Eye (tissue), 1 donor: ENCODE results near the gene ORC3.
"Not testable (repeated sequence)": the region's sequence is repeated elsewhere in the genome, so short reads cannot be mapped to it uniquely, and the experiment has no call there.

Experiments
- DNase-seq: peaks from one replicate; pipeline ENCODE4 v3.0.0-alpha.2; 2015

Gene ORC3

GRCh38 chr6:87663434-87663833, 73.5 kb downstream of the ORC3 start:
- no peak for DNase-seq

- DNase-seq, result no peak
Measured at GRCh38 chr6:87664921-87665485, 75.1 kb downstream of the ORC3 start.

- DNase-seq, result no peak
Measured at GRCh38 chr6:87667032-87667431, 77.1 kb downstream of the ORC3 start.

GRCh38 chr6:87668013-87668412, 78.1 kb downstream of the ORC3 start:
- no peak for DNase-seq

GRCh38 chr6:87669051-87669450, 79.1 kb downstream of the ORC3 start:
- DNase-seq, result no peak

GRCh38 chr6:87670707-87671106, 80.8 kb downstream of the ORC3 start:
- no peak for DNase-seq

GRCh38 chr6:87671555-87672029, 81.7 kb downstream of the ORC3 start:
- DNase-seq, result no peak

- DNase-seq, result no peak
Measured at GRCh38 chr6:87672641-87673040, 82.7 kb downstream of the ORC3 start.

GRCh38 chr6:87673237-87673636, 83.3 kb downstream of the ORC3 start:
- no peak for DNase-seq

GRCh38 chr6:87674290-87674689, 84.4 kb downstream of the ORC3 start:
- DNase-seq, result no peak

- DNase-seq, result no peak
Measured at GRCh38 chr6:87675004-87675681, 85.2 kb downstream of the ORC3 start.

- DNase-seq, result no peak
Measured at GRCh38 chr6:87682310-87682709, 92.4 kb downstream of the ORC3 start.

- no peak for DNase-seq
Measured at GRCh38 chr6:87683890-87684289, 94.0 kb downstream of the ORC3 start.

- no peak for DNase-seq
Measured at GRCh38 chr6:87684895-87685654, 95.1 kb downstream of the ORC3 start.

GRCh38 chr6:87686636-87687205, 96.8 kb downstream of the ORC3 start:
- DNase-seq, result not testable (repeated sequence)

- no peak for DNase-seq
Measured at GRCh38 chr6:87687296-87687695, 97.4 kb downstream of the ORC3 start.

- not testable (repeated sequence) for DNase-seq
Measured at GRCh38 chr6:87687893-87688292, 98.0 kb downstream of the ORC3 start.

- no peak for DNase-seq
Measured at GRCh38 chr6:87690441-87690840, 100.5 kb downstream of the ORC3 start.

- no peak for DNase-seq
Measured at GRCh38 chr6:87692086-87692485, 102.2 kb downstream of the ORC3 start.

- not testable (repeated sequence) for DNase-seq
Measured at GRCh38 chr6:87696817-87697216, 106.9 kb downstream of the ORC3 start.

GRCh38 chr6:87697581-87698546, 107.9 kb downstream of the ORC3 start:
- DNase-seq, result peak; percentile 82

GRCh38 chr6:87698547-87699006, 108.6 kb downstream of the ORC3 start:
- no peak for DNase-seq
